Ovary (tissue), 3 donors: ENCODE results near the gene METTL22.

ENCODE experiments used
- EP300 ChIP-seq: sonication (generic); formaldehyde crosslinking; IDR thresholded peaks from one replicate; pipeline ENCODE4 v1.6.1; 2017; ENCODE audit warnings: antibody characterized with exemption
- TF ChIP-seq, protein P1 (sequence below), 3 donors: fragments of 450-650 bp in 2 of 3; fragments of 200-600 bp in 1 of 3; IDR thresholded peaks; one replicate each; pipeline versions ENCODE4 v1.5.1 to v1.8.0; 2016 to 2022; ENCODE audit warnings: antibody characterized with exemption in 3 of 3, mild to moderate bottlenecking in 1 of 3
- donor health status: DM: no; HTN: no; CAD: no.

- TF ChIP-seq, protein P1, sequence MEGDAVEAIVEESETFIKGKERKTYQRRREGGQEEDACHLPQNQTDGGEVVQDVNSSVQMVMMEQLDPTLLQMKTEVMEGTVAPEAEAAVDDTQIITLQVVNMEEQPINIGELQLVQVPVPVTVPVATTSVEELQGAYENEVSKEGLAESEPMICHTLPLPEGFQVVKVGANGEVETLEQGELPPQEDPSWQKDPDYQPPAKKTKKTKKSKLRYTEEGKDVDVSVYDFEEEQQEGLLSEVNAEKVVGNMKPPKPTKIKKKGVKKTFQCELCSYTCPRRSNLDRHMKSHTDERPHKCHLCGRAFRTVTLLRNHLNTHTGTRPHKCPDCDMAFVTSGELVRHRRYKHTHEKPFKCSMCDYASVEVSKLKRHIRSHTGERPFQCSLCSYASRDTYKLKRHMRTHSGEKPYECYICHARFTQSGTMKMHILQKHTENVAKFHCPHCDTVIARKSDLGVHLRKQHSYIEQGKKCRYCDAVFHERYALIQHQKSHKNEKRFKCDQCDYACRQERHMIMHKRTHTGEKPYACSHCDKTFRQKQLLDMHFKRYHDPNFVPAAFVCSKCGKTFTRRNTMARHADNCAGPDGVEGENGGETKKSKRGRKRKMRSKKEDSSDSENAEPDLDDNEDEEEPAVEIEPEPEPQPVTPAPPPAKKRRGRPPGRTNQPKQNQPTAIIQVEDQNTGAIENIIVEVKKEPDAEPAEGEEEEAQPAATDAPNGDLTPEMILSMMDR (IDR thresholded peaks at IDR 0.05), result no peak
- TF ChIP-seq EP300, result no peak
Measured at GRCh38 chr16:8686031-8686621, 64.6 kb downstream of the METTL22 start.
